Measurements from ENCODE around the gene POP7. TPM values are rescaled to one million over a fixed set of nuclear protein-coding genes. Genes with fewer than 3 reads are reported as not detected.
A peak's percentile ranks its signal among the peaks of the same experiment; 100 is the strongest.
"Not testable (repeated sequence)": the region's sequence is repeated elsewhere in the genome, so short reads cannot be mapped to it uniquely, and the experiment has no call there.

POP7 gene
- total RNA-seq, 1 experiment from 2014 or later = 79.2 TPM

DNA sequence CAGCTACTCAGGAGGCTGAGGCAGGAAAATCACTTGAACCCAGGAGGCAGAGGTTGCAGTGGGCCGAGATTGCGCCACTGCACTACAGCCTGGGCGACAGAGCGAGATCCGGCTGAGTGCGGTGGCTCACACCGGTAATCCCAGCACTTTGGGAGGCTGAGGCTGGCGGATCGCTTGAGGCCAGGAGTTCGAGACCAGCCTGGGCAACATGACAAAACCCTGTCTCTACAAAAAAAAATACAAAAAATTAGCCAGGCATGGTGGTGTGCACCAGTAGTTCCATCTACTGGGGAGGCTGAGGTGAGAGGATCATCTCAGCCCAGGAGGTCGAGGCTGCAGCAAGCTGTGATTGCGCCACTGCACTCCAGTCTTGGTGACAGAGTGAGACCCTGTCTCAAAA lies 36.8 kb upstream of the POP7 start:
- H3K9me3 Mint-ChIP-seq; H3K4me3 Mint-ChIP-seq; H3K27ac Mint-ChIP-seq; H3K36me3 Mint-ChIP-seq; H3K4me1 Mint-ChIP-seq; POLR2A ChIA-PET; DNase-seq (ENCODE audit: low spot score); ATAC-seq: not testable (repeated sequence)
- peaks cover 60% of the 10 kb centered on the region for H3K27me3 Mint-ChIP-seq (ENCODE audit: low read depth)
- CTCF ChIA-PET = interaction anchor here (0.8 to 1.5 kb wide), 2 partner anchors 13 to 37 kb away, joined by 4 to 9 read pairs; partner anchors contain the start of gene ACTL6B
- TF ChIP-seq ZNF121 (CRISPR knock-in tag; IDR thresholded peaks at IDR 0.05) = 0 out of 2 replicates have a peak, but pooled peaks have one; percentile 27

DNA sequence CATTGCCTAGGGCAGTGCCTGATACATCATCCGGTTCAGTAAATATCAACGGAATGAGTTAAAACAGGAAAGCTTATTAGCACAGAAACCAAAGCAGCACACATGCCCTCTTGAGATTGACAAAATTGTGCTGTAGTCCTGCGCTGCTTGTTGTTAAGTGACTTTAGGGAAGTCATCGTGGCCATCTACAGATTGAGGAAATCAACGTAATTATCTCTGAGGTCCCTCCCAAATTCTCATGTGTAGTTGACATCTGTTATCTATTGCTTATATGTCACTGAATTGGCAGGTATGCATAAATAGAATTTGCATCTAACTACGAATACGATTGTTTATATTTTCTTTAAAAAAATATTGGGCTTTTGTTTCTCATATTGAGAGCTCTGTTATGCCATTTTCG lies 35.8 kb upstream of the POP7 start:
- ChIA-PET POLR2A (interaction anchor here (0.5 kb wide), 1 partner anchor 159 kb away, joined by 5 read pairs; no protein-coding TSS in a partner anchor), CTCF (interaction anchor here (0.7 to 2.1 kb wide), 3 partner anchors 36 to 58 kb away, joined by 3 to 6 read pairs (median 4); partner anchors contain the start of gene MOSPD3)
- no peak overlapping the region for H3K4me3 Mint-ChIP-seq

More for the DNA sequence above, 35.8 kb upstream of the POP7 start:
- Mint-ChIP-seq H3K36me3 (no peaks in the 10 kb centered on the region), H3K9me3 (peaks cover 3% of the 10 kb centered on the region; the same call in 1 of the 2 replicates), H3K27ac (no peak overlapping the region), H3K27me3 (ENCODE audit: low read depth) (peaks cover 60% of the 10 kb centered on the region), H3K4me1 (no peaks in the 10 kb centered on the region; the same call in 1 of the 2 replicates)
- no peak for TF ChIP-seq ZNF138 (CRISPR knock-in tag; conservative IDR thresholded peaks at IDR 0.05)
- no peak for TF ChIP-seq TP53 (CRISPR knock-in tag; IDR thresholded peaks at IDR 0.05)
- TF ChIP-seq ZNF396 (CRISPR knock-in tag; IDR thresholded peaks at IDR 0.05; ENCODE audit: borderline replicate concordance) = no peak
- TF ChIP-seq RORB (CRISPR knock-in tag; IDR thresholded peaks at IDR 0.05) = no peak
- TF ChIP-seq ZNF671 (CRISPR knock-in tag; IDR thresholded peaks at IDR 0.05) = no peak
- TF ChIP-seq, protein P1, sequence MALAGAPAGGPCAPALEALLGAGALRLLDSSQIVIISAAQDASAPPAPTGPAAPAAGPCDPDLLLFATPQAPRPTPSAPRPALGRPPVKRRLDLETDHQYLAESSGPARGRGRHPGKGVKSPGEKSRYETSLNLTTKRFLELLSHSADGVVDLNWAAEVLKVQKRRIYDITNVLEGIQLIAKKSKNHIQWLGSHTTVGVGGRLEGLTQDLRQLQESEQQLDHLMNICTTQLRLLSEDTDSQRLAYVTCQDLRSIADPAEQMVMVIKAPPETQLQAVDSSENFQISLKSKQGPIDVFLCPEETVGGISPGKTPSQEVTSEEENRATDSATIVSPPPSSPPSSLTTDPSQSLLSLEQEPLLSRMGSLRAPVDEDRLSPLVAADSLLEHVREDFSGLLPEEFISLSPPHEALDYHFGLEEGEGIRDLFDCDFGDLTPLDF (CRISPR knock-in tag; IDR thresholded peaks at IDR 0.05) = no peak
- TF ChIP-seq, protein P2, sequence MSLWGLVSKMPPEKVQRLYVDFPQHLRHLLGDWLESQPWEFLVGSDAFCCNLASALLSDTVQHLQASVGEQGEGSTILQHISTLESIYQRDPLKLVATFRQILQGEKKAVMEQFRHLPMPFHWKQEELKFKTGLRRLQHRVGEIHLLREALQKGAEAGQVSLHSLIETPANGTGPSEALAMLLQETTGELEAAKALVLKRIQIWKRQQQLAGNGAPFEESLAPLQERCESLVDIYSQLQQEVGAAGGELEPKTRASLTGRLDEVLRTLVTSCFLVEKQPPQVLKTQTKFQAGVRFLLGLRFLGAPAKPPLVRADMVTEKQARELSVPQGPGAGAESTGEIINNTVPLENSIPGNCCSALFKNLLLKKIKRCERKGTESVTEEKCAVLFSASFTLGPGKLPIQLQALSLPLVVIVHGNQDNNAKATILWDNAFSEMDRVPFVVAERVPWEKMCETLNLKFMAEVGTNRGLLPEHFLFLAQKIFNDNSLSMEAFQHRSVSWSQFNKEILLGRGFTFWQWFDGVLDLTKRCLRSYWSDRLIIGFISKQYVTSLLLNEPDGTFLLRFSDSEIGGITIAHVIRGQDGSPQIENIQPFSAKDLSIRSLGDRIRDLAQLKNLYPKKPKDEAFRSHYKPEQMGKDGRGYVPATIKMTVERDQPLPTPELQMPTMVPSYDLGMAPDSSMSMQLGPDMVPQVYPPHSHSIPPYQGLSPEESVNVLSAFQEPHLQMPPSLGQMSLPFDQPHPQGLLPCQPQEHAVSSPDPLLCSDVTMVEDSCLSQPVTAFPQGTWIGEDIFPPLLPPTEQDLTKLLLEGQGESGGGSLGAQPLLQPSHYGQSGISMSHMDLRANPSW (CRISPR knock-in tag; conservative IDR thresholded peaks at IDR 0.05; ENCODE audit: low read depth) = no peak
- no peak for TF ChIP-seq RELA (CRISPR knock-in tag; IDR thresholded peaks at IDR 0.05; ENCODE audit: borderline replicate concordance)
- TF ChIP-seq TEAD4 (CRISPR knock-in tag; IDR thresholded peaks at IDR 0.05) = no peak
- TF ChIP-seq, protein P3, sequence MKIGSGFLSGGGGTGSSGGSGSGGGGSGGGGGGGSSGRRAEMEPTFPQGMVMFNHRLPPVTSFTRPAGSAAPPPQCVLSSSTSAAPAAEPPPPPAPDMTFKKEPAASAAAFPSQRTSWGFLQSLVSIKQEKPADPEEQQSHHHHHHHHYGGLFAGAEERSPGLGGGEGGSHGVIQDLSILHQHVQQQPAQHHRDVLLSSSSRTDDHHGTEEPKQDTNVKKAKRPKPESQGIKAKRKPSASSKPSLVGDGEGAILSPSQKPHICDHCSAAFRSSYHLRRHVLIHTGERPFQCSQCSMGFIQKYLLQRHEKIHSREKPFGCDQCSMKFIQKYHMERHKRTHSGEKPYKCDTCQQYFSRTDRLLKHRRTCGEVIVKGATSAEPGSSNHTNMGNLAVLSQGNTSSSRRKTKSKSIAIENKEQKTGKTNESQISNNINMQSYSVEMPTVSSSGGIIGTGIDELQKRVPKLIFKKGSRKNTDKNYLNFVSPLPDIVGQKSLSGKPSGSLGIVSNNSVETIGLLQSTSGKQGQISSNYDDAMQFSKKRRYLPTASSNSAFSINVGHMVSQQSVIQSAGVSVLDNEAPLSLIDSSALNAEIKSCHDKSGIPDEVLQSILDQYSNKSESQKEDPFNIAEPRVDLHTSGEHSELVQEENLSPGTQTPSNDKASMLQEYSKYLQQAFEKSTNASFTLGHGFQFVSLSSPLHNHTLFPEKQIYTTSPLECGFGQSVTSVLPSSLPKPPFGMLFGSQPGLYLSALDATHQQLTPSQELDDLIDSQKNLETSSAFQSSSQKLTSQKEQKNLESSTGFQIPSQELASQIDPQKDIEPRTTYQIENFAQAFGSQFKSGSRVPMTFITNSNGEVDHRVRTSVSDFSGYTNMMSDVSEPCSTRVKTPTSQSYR (CRISPR knock-in tag; IDR thresholded peaks at IDR 0.05) = no peak
- TF ChIP-seq, protein P4, sequence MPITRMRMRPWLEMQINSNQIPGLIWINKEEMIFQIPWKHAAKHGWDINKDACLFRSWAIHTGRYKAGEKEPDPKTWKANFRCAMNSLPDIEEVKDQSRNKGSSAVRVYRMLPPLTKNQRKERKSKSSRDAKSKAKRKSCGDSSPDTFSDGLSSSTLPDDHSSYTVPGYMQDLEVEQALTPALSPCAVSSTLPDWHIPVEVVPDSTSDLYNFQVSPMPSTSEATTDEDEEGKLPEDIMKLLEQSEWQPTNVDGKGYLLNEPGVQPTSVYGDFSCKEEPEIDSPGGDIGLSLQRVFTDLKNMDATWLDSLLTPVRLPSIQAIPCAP (CRISPR knock-in tag; IDR thresholded peaks at IDR 0.05) = no peak
- TF ChIP-seq, protein P5, sequence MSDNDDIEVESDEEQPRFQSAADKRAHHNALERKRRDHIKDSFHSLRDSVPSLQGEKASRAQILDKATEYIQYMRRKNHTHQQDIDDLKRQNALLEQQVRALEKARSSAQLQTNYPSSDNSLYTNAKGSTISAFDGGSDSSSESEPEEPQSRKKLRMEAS (CRISPR knock-in tag; IDR thresholded peaks at IDR 0.05) = no peak
- TF ChIP-seq, protein P6, sequence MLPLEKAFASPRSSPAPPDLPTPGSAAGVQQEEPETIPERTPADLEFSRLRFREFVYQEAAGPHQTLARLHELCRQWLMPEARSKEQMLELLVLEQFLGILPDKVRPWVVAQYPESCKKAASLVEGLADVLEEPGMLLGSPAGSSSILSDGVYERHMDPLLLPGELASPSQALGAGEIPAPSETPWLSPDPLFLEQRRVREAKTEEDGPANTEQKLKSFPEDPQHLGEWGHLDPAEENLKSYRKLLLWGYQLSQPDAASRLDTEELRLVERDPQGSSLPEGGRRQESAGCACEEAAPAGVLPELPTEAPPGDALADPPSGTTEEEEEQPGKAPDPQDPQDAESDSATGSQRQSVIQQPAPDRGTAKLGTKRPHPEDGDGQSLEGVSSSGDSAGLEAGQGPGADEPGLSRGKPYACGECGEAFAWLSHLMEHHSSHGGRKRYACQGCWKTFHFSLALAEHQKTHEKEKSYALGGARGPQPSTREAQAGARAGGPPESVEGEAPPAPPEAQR (CRISPR knock-in tag; IDR thresholded peaks at IDR 0.05) = no peak
- TF ChIP-seq, protein P7, sequence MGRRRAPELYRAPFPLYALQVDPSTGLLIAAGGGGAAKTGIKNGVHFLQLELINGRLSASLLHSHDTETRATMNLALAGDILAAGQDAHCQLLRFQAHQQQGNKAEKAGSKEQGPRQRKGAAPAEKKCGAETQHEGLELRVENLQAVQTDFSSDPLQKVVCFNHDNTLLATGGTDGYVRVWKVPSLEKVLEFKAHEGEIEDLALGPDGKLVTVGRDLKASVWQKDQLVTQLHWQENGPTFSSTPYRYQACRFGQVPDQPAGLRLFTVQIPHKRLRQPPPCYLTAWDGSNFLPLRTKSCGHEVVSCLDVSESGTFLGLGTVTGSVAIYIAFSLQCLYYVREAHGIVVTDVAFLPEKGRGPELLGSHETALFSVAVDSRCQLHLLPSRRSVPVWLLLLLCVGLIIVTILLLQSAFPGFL (CRISPR knock-in tag; IDR thresholded peaks at IDR 0.05; ENCODE audit: borderline replicate concordance) = no peak
- no peak for TF ChIP-seq SMAD4 (CRISPR knock-in tag; IDR thresholded peaks at IDR 0.05)
- ATAC-seq (no peak), DNase-seq (ENCODE audit: low spot score) (no peak)

Measured in WTC11 (cell line).